IMR-90 (cell line): ENCODE results near the gene EEPD1. TPM values are rescaled to one million over a fixed set of nuclear protein-coding genes. Genes with fewer than 3 reads are reported as not detected.

Experiments used
- ATAC-seq: fragments of 200-7000 bp; cut with Tn5 transposase; 2 replicates; pipeline ENCODE4 v1.9.1; 2020; ENCODE audit warnings: low read depth, mild to moderate bottlenecking, moderate library complexity
- BruUV-seq: library from RNA; stranded (reverse); fragments of 400-500 nt; replicated peaks from 2 replicates; lab custom pipeline; 2021; lab: Mats Ljungman, UMichigan
- CTCF ChIA-PET: fragments of 300-600 bp; formaldehyde crosslinking; extraction: SDS; loops from one replicate; lab custom pipeline; 2021; ENCODE audit warnings: antibody characterized with exemption; lab: Yijun Ruan, JAX
- POLR2A ChIA-PET: fragments of 300-600 bp; sonication (Branson Sonifier 250); formaldehyde crosslinking; loops from one replicate; lab custom pipeline; 2022; ENCODE audit warnings: antibody characterized with exemption; ENCODE audit not compliant: unreplicated experiment; lab: Charles Lee
- DNase-seq: peaks from one replicate; pipeline ENCODE4 v3.0.0; 2013
- H2AFZ ChIP-seq: replicated peaks from 2 replicates; pipeline ENCODE3; 2013; ENCODE audit warnings: low read length, mild to moderate bottlenecking; ENCODE audit not compliant: poor library complexity
- H2AK5ac ChIP-seq: 2 replicates; pipeline ENCODE4 v1.6.1; 2013; ENCODE audit warnings: low read depth, low read length, inconsistent platforms
- H2AK9ac ChIP-seq: replicated peaks from 2 replicates; pipeline ENCODE3; 2013; ENCODE audit warnings: mild to moderate bottlenecking, low read depth, low read length, moderate library complexity; ENCODE audit not compliant: poor library complexity
- H2BK120ac ChIP-seq: 2 replicates; pipeline ENCODE4 v1.6.1; 2013; ENCODE audit warnings: low read depth, low read length, inconsistent platforms
- H2BK15ac ChIP-seq: 3 replicates; pipeline ENCODE4 v1.6.1; 2013; ENCODE audit warnings: low read depth, low read length, inconsistent platforms
- H2BK20ac ChIP-seq: 2 replicates; pipeline ENCODE4 v1.6.1; 2013; ENCODE audit warnings: low read depth, mild to moderate bottlenecking, inconsistent platforms, low read length, moderate library complexity
- H2BK5ac ChIP-seq: 2 replicates; pipeline ENCODE4 v1.6.1; 2013; ENCODE audit warnings: mild to moderate bottlenecking, low read depth, low read length, inconsistent platforms; ENCODE audit not compliant: poor library complexity, severe bottlenecking
- H3K14ac ChIP-seq: replicated peaks from 2 replicates; pipeline ENCODE4 v1.6.1; 2013; ENCODE audit warnings: low read depth, low read length, inconsistent platforms
- H3K18ac ChIP-seq: 2 replicates; pipeline ENCODE4 v1.6.1; 2013; ENCODE audit warnings: low read depth, low read length, control low read depth
- H3K23ac ChIP-seq: 2 replicates; pipeline ENCODE4 v1.6.1; 2013; ENCODE audit warnings: low read depth, low read length, inconsistent platforms
- H3K27ac ChIP-seq: 2 replicates; pipeline ENCODE4 v1.5.1; 2013; ENCODE audit warnings: mild to moderate bottlenecking, control low read depth, low read length; ENCODE audit not compliant: insufficient read depth
- H3K27me3 ChIP-seq: 2 replicates; pipeline ENCODE4 v1.6.1; 2013; ENCODE audit warnings: low read length; ENCODE audit not compliant: control insufficient read depth, insufficient read depth
- H3K36me3 ChIP-seq: 2 replicates; pipeline ENCODE4 v1.6.1; 2013; ENCODE audit warnings: low read length, mixed read lengths; ENCODE audit not compliant: control insufficient read depth, insufficient read depth
- H3K4ac ChIP-seq: 2 replicates; pipeline ENCODE4 v1.6.1; 2013; ENCODE audit warnings: low read depth, low read length, inconsistent platforms
- H3K4me1 ChIP-seq: 2 replicates; pipeline ENCODE4 v1.6.1; 2013; ENCODE audit warnings: low read length, mixed read lengths; ENCODE audit not compliant: control insufficient read depth, insufficient read depth
- H3K4me2 ChIP-seq: 2 replicates; pipeline ENCODE4 v1.6.1; 2013; ENCODE audit warnings: low read depth, mild to moderate bottlenecking, control low read depth, low read length, moderate library complexity
- H3K4me3 ChIP-seq: 2 replicates; pipeline ENCODE4 v1.5.1; 2013; ENCODE audit warnings: low read depth, mild to moderate bottlenecking, control low read depth, low read length, moderate library complexity; ENCODE audit not compliant: insufficient read depth
- H3K56ac ChIP-seq: 2 replicates; pipeline ENCODE4 v1.6.1; 2013; ENCODE audit warnings: low read length, inconsistent platforms; ENCODE audit not compliant: insufficient read depth; ENCODE audit errors: extremely low read depth
- H3K79me1 ChIP-seq, 2 experiments: 2 replicates each; pipeline ENCODE4 v1.6.1; 2013; ENCODE audit warnings: low read length in 2 of 2, inconsistent platforms in 1 of 2, low read depth in 1 of 2
- H3K9ac ChIP-seq: 2 replicates; pipeline ENCODE4 v1.6.1; 2013; ENCODE audit warnings: low read depth, low read length, control low read depth
- H3K9me1 ChIP-seq: 2 replicates; pipeline ENCODE4 v1.6.1; 2013; ENCODE audit warnings: low read length, inconsistent platforms; ENCODE audit not compliant: insufficient read depth
- H3K9me3 ChIP-seq: 2 replicates; pipeline ENCODE4 v1.6.1; 2013; ENCODE audit warnings: low read length; ENCODE audit not compliant: control insufficient read depth, insufficient read depth
- H4K20me1 ChIP-seq: 2 replicates; pipeline ENCODE4 v1.6.1; 2013; ENCODE audit warnings: low read length, inconsistent platforms; ENCODE audit not compliant: insufficient read depth
- H4K5ac ChIP-seq: 2 replicates; pipeline ENCODE4 v1.6.1; 2013; ENCODE audit warnings: mild to moderate bottlenecking, low read depth, low read length, control low read depth
- H4K8ac ChIP-seq, 2 experiments: 2 replicates each; pipeline ENCODE4 v1.6.1; 2013; ENCODE audit warnings: low read depth in 2 of 2, low read length in 2 of 2, control low read depth in 1 of 2, inconsistent platforms in 1 of 2
- H4K91ac ChIP-seq: 2 replicates; pipeline ENCODE4 v1.6.1; 2013; ENCODE audit warnings: low read depth, low read length, inconsistent platforms; ENCODE audit not compliant: insufficient read depth
- CEBPB ChIP-seq: IDR thresholded peaks from 2 replicates; pipeline ENCODE4 v1.6.1; 2012; ENCODE audit warnings: low read depth, low read length, improper control_type of control experiment
- FOS ChIP-seq: fragments of 150-350 bp; IDR thresholded peaks from 2 replicates; pipeline ENCODE4 v1.6.1; 2016; ENCODE audit warnings: low read depth, low read length
- MAFK ChIP-seq: IDR thresholded peaks from 2 replicates; pipeline ENCODE4 v1.6.1; 2012; ENCODE audit warnings: low read depth, low read length, improper control_type of control experiment
- MAZ ChIP-seq: IDR thresholded peaks from 2 replicates; pipeline ENCODE4 v1.6.1; 2012; ENCODE audit warnings: low read depth, mild to moderate bottlenecking, low read length, improper control_type of control experiment, moderate library complexity, borderline replicate concordance
- MXI1 ChIP-seq: IDR thresholded peaks from 2 replicates; pipeline ENCODE4 v1.6.1; 2012; ENCODE audit warnings: low read depth, mild to moderate bottlenecking, low read length, moderate library complexity, borderline replicate concordance
- NFE2L2 ChIP-seq: fragments of 150-350 bp; IDR thresholded peaks from 2 replicates; pipeline ENCODE4 v1.6.1; 2016; ENCODE audit warnings: low read depth, mild to moderate bottlenecking, low read length
- RAD21 ChIP-seq: IDR thresholded peaks from 2 replicates; pipeline ENCODE4 v1.6.1; 2012; ENCODE audit warnings: low read length, improper control_type of control experiment
- RCOR1 ChIP-seq: IDR thresholded peaks from 2 replicates; pipeline ENCODE4 v1.6.1; 2012; ENCODE audit warnings: mild to moderate bottlenecking, low read length, improper control_type of control experiment; ENCODE audit not compliant: insufficient replicate concordance
- whole genome bisulfite sequencing, 2 experiments: methylation state at CpG; one replicate each; pipeline versions ENCODE4 v1.1.5 to v1.1.7; 2013; ENCODE audit warnings: missing lambda C conversion rate in 2 of 2; ENCODE audit not compliant: insufficient read length in 1 of 2; ENCODE audit errors: extremely low coverage in 2 of 2; 5-methylcytosine and 5-hydroxymethylcytosine counted together
- dilution Hi-C: fragments of 300-500 bp; cut with HindIII; formaldehyde crosslinking; loops from one replicate; pipeline ENCODE4 v1.14.3; 2018; ENCODE audit warnings: low sequenced_read_pairs; ENCODE audit not compliant: unreplicated experiment
- in situ Hi-C: fragments of 300-500 bp; cut with MboI; formaldehyde crosslinking; loops from 3 replicates; pipeline ENCODE4 v1.14.3; 2019; ENCODE audit warnings: low sequenced_read_pairs, inconsistent platforms, mixed read lengths
- intact Hi-C: fragments of 100-400 bp; cut with micrococcal nuclease; formaldehyde crosslinking; loops from 2 replicates; pipeline ENCODE4 v1.10.0; 2022
- polyA plus RNA-seq, 3 experiments: library from polyadenylated mRNA; depleted of rRNA; stranded (reverse); fragments of >200 nt; gene quantifications; 2 replicates each; pipeline ENCODE4 v1.2.3, GENCODE V29; 2012; ENCODE audit warnings: low replicate concordance in 1 of 3
- total RNA-seq: library from RNA; depleted of rRNA; stranded (reverse); fragments of >200 nt; gene quantifications from 2 replicates; pipeline ENCODE4 v1.2.3, GENCODE V29; 2012

EEPD1 gene
- total and polyA plus RNA-seq, 2 of the 4 experiments (the other 2 are of a cell fraction) = 7.3 to 15.2 TPM

DNA sequence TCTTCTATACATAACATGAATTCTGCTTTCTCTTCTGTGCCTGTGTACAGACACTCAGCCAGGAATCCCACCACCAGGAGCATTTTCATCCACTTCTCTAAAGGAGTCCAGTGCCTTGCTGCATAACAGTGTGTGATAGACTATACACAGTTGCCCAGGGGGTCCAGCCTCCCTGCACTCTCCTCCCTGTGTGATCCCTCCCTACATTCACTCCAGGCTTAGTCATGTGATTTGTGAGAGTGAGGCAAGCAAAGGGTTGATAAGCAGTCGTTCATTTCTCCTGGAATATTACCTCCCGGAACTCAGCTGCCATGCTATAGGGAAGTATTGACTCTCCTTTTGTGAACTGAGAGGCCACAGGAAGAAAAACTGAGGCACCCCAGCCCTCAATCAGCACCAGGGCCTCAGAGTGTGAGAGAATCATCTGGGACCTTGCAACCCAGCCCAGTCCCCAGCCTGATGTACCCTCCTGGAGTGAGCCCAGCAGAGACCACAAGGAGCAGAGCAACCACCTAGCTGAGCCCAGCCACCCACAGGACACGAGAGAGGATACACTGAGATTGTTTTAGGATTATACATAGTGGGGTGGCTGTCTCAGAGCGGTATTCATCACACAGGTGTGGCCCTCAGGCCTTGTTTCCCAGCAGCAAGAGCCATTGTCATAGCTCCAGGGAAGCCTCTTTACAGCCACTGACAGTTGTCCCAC is 45.0 kb upstream of the EEPD1 start:
- no peak for DNase-seq
- Histone ChIP-seq H2AK9ac (no peak overlapping the region), H2BK15ac (no peak overlapping the region), H3K18ac (no peak overlapping the region), H3K56ac (no peak overlapping the region), H4K20me1 (no peaks in the 10 kb centered on the region), H3K14ac (no peak overlapping the region), H3K23ac (no peak overlapping the region), H3K27me3 (no peaks in the 10 kb centered on the region), H3K4ac (no peak overlapping the region), H3K4me2 (no peak overlapping the region), H2AK5ac (no peak overlapping the region), H3K79me1 (no peaks in the 10 kb centered on the region), H3K9me1 (no peaks in the 10 kb centered on the region; the same call in 1 of the 2 replicates), H2AFZ (no peak overlapping the region), H3K4me3 (no peak overlapping the region), H3K36me3 (no peaks in the 10 kb centered on the region), H3K4me1 (no peaks in the 10 kb centered on the region), H2BK120ac (no peak overlapping the region), H4K91ac (no peak overlapping the region), H2BK5ac (no peak overlapping the region), H3K9ac (no peak overlapping the region), H2BK20ac (no peak overlapping the region), H3K27ac (no peak overlapping the region), H4K8ac (no peak overlapping the region), H3K9me3 (peaks cover 3% of the 10 kb centered on the region; the same call in 1 of the 2 replicates), H4K5ac (no peak overlapping the region)
- 67% methylated on average over 1 of the region's 4 CpGs; no CpG with 5 or more reads in 1 of the 2 experiments for WGBS, 2 experiments
- BruUV-seq = no TSS peak
- ChIA-PET POLR2A (no interaction called here), CTCF (no interaction called here)
- ATAC-seq = no peak
- TF ChIP-seq MAFK (no peak), FOS (no peak), NFE2L2 (no peak), MAZ (no peak), CEBPB (no peak), RAD21 (no peak), MXI1 (no peak), RCOR1 (no peak)
- in situ Hi-C loops (no loop called here), intact Hi-C loops (no loop called here), dilution Hi-C loops (no loop called here)
